Measurements from ENCODE around the gene RBM26.

The RBM26 gene

DNA sequence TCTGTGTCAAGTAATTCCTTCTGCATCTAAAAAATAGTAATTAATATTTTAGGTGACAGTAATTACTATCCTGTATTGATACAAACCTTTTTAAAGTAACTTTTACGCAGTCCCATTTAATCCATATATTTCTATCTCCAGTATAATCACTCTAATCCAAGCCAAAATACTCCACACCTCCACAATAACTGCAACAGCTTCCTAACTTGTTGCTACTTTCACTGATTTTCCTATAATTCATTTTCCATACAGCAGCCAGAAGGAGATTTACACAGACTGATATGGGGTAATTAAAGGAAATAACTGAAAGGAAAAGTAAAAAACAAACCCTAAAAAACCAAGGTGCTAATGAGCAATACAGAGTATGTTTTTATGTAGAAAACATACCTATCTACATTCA is 64.9 kb downstream of the RBM26 start:
- peaks cover 50% of the 10 kb centered on the region for H3K36me3 ChIP-seq (ENCODE audit: control insufficient read depth, insufficient read depth, low read length)
- H3K9me3 ChIP-seq (ENCODE audit: control insufficient read depth, low read length) = no peaks in the 10 kb centered on the region
- H3K27ac ChIP-seq (ENCODE audit: low read depth, low read length, severe bottlenecking) = no peak overlapping the region
- no peaks in the 10 kb centered on the region for H3K4me1 ChIP-seq (ENCODE audit: control insufficient read depth, insufficient read depth, low read length, poor library complexity, severe bottlenecking)
- WGBS, 2 experiments (ENCODE audit: insufficient coverage in 2 of 2) = 63% methylated on average over 1 of the region's 1 CpG; no CpG with 5 or more reads in 1 of the 2 experiments
- no peak overlapping the region for H3K4me3 ChIP-seq (ENCODE audit: extremely low read depth, insufficient read depth, low read length, poor library complexity, severe bottlenecking)

DNA sequence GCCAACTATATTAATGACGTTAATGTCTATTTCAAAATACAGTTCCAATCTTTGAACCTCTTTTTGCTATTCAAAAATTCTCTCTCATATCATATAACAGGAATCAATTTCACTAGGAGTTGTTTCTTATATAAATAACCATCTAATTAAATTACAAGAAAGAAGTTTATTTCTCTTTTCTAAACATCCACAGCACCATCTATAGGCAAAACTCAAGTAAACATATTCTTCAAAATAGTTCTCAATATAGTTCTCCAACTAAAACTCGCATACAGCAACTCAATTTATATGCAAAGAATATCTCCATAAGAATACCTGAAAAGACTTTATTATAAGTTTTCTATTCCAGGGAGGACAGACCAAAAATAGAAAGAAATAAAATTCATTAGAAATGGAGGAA is 65.6 kb downstream of the RBM26 start:
- Histone ChIP-seq H3K9me3 (ENCODE audit: control insufficient read depth, low read length) (no peaks in the 10 kb centered on the region), H3K4me1 (ENCODE audit: control insufficient read depth, insufficient read depth, low read length, poor library complexity, severe bottlenecking) (no peaks in the 10 kb centered on the region), H3K4me3 (ENCODE audit: extremely low read depth, insufficient read depth, low read length, poor library complexity, severe bottlenecking) (no peak overlapping the region), H3K27ac (ENCODE audit: low read depth, low read length, severe bottlenecking) (no peak overlapping the region), H3K36me3 (ENCODE audit: control insufficient read depth, insufficient read depth, low read length) (peaks cover 52% of the 10 kb centered on the region)
- WGBS, 2 experiments (ENCODE audit: insufficient coverage in 2 of 2) = no CpG with 5 or more reads among the region's 2 CpGs

GRCh38 chr13:79338343-79338742 is 67.7 kb downstream of the RBM26 start:
- H3K36me3 ChIP-seq (ENCODE audit: control insufficient read depth, insufficient read depth, low read length) = peaks cover 52% of the 10 kb centered on the region
- 83 to 100% methylated on average over 1 to 2 of the region's 3 CpGs for WGBS, 2 experiments (ENCODE audit: insufficient coverage in 2 of 2)
- H3K4me3 ChIP-seq (ENCODE audit: extremely low read depth, insufficient read depth, low read length, poor library complexity, severe bottlenecking) = no peak overlapping the region
- no peaks in the 10 kb centered on the region for H3K4me1 ChIP-seq (ENCODE audit: control insufficient read depth, insufficient read depth, low read length, poor library complexity, severe bottlenecking)
- no peaks in the 10 kb centered on the region for H3K9me3 ChIP-seq (ENCODE audit: control insufficient read depth, low read length)
- H3K27ac ChIP-seq (ENCODE audit: low read depth, low read length, severe bottlenecking) = no peak overlapping the region

GRCh38 chr13:79336966-79337365 is 69.1 kb downstream of the RBM26 start:
- H3K36me3 ChIP-seq (ENCODE audit: control insufficient read depth, insufficient read depth, low read length) = peaks cover 52% of the 10 kb centered on the region
- WGBS, 2 experiments (ENCODE audit: insufficient coverage in 2 of 2) = 93 to 97% methylated on average over 9 to 11 of the region's 12 CpGs
- no peaks in the 10 kb centered on the region for H3K9me3 ChIP-seq (ENCODE audit: control insufficient read depth, low read length)
- no peak overlapping the region for H3K27ac ChIP-seq (ENCODE audit: low read depth, low read length, severe bottlenecking)
- no peak overlapping the region for H3K4me3 ChIP-seq (ENCODE audit: extremely low read depth, insufficient read depth, low read length, poor library complexity, severe bottlenecking)
- H3K4me1 ChIP-seq (ENCODE audit: control insufficient read depth, insufficient read depth, low read length, poor library complexity, severe bottlenecking) = no peaks in the 10 kb centered on the region

DNA sequence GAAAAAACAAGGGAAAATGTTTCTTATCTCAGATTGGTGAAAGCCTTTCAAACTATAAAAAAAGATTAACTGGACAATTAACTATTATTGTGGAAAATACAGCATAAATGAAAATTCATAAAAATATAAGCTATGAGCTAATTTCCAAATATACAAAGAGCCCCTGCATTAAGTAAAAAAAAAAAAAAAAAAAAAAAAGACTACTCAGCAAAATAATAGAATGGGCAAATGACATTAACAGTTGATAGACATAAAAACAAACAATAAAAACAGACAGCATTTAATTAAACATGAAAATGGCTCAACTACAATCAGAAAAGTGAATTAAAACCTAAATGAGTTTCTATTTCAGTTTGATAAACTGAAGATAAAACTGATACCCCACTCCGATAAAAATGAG is 77.5 kb downstream of the RBM26 start:
- Histone ChIP-seq H3K9me3 (ENCODE audit: control insufficient read depth, low read length) (no peaks in the 10 kb centered on the region), H3K27ac (ENCODE audit: low read depth, low read length, severe bottlenecking) (no peak overlapping the region), H3K4me1 (ENCODE audit: control insufficient read depth, insufficient read depth, low read length, poor library complexity, severe bottlenecking) (no peaks in the 10 kb centered on the region), H3K36me3 (ENCODE audit: control insufficient read depth, insufficient read depth, low read length) (peaks cover 28% of the 10 kb centered on the region), H3K4me3 (ENCODE audit: extremely low read depth, insufficient read depth, low read length, poor library complexity, severe bottlenecking) (no peak overlapping the region)
- WGBS, 2 experiments (ENCODE audit: insufficient coverage in 2 of 2) = no CpG with 5 or more reads among the region's 1 CpG

DNA sequence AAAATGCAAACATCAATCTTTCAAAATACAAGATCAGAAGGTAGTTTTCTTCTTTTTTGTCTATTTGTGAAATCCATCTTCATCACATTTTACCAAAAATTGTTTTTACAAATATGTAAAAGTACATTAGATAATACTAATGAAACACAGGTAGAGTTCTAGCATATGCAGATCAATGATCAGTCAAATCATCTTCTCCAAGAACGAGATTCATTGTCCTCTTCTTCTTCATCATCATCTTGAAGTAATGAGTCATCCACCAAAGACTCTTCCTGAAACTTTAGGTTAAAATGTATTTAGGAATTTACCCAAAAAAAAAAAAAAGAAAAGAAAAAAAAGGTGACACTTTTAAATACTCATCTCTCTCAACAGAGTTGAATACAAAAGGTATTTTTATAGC is 85.6 kb downstream of the RBM26 start:
- peaks cover 19% of the 10 kb centered on the region for H3K36me3 ChIP-seq (ENCODE audit: control insufficient read depth, insufficient read depth, low read length)
- no CpG with 5 or more reads among the region's 1 CpG for whole genome bisulfite sequencing, 2 experiments (ENCODE audit: insufficient coverage in 2 of 2)

DNA sequence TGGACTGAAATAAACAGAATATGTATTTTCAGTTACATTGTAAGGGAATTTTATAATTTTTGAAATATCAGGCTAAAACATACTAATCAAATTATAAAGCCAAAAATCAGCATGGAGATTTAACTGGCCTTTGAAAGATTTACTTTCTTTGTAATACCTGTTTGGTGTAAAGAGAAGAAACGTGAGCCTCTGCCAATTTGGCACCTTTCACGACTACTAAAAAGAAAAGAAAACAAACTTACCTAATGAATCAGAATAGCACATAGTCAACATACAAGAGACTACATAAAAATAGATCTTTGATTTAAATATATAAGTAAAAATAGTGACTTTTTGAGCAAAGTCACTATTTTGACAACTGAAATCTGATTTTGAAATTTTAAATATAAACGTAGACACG is 87.4 kb downstream of the RBM26 start:
- Histone ChIP-seq H3K27ac (ENCODE audit: low read depth, low read length, severe bottlenecking) (no peak overlapping the region), H3K36me3 (ENCODE audit: control insufficient read depth, insufficient read depth, low read length) (peaks cover 21% of the 10 kb centered on the region), H3K9me3 (ENCODE audit: control insufficient read depth, low read length) (no peaks in the 10 kb centered on the region), H3K4me3 (ENCODE audit: extremely low read depth, insufficient read depth, low read length, poor library complexity, severe bottlenecking) (no peak overlapping the region), H3K4me1 (ENCODE audit: control insufficient read depth, insufficient read depth, low read length, poor library complexity, severe bottlenecking) (no peaks in the 10 kb centered on the region)
- no CpG with 5 or more reads among the region's 4 CpGs for WGBS, 2 experiments (ENCODE audit: insufficient coverage in 2 of 2)

More for the DNA sequence above, 85.6 kb downstream of the RBM26 start:
- no peaks in the 10 kb centered on the region for H3K4me1 ChIP-seq (ENCODE audit: control insufficient read depth, insufficient read depth, low read length, poor library complexity, severe bottlenecking)
- H3K9me3 ChIP-seq (ENCODE audit: control insufficient read depth, low read length) = no peaks in the 10 kb centered on the region
- no peak overlapping the region for H3K27ac ChIP-seq (ENCODE audit: low read depth, low read length, severe bottlenecking)
- H3K4me3 ChIP-seq (ENCODE audit: extremely low read depth, insufficient read depth, low read length, poor library complexity, severe bottlenecking) = no peak overlapping the region

DNA sequence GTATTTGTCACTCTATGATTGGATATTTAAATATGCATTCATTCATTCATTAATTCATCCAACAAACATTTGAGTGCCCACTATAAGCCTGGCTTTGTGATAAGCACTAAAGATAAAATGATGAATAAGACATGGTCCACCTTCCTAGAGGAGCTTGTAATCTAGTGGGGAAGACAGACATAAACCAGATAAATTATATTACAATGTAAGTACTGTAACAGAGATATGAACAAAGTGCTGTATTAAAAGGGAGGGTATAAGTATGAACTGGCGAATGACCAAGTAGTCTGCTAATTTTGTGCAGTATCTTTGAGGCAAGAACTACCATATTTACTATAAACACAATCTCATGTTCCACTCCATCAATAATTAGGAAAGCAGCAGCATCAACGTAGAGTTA is 88.2 kb downstream of the RBM26 start:
- WGBS, 2 experiments (ENCODE audit: insufficient coverage in 2 of 2) = 89 to 100% methylated on average over 1 of the region's 2 CpGs
- H3K4me3 ChIP-seq (ENCODE audit: extremely low read depth, insufficient read depth, low read length, poor library complexity, severe bottlenecking) = no peak overlapping the region
- H3K36me3 ChIP-seq (ENCODE audit: control insufficient read depth, insufficient read depth, low read length) = peaks cover 21% of the 10 kb centered on the region
- H3K9me3 ChIP-seq (ENCODE audit: control insufficient read depth, low read length) = no peaks in the 10 kb centered on the region
- H3K27ac ChIP-seq (ENCODE audit: low read depth, low read length, severe bottlenecking) = no peak overlapping the region
- H3K4me1 ChIP-seq (ENCODE audit: control insufficient read depth, insufficient read depth, low read length, poor library complexity, severe bottlenecking) = no peaks in the 10 kb centered on the region

GRCh38 chr13:79314652-79315051 is 91.4 kb downstream of the RBM26 start:
- H3K9me3 ChIP-seq (ENCODE audit: control insufficient read depth, low read length) = no peaks in the 10 kb centered on the region
- H3K4me1 ChIP-seq (ENCODE audit: control insufficient read depth, insufficient read depth, low read length, poor library complexity, severe bottlenecking) = no peaks in the 10 kb centered on the region
- WGBS, 2 experiments (ENCODE audit: insufficient coverage in 2 of 2) = no CpG with 5 or more reads among the region's 3 CpGs
- H3K4me3 ChIP-seq (ENCODE audit: extremely low read depth, insufficient read depth, low read length, poor library complexity, severe bottlenecking) = no peak overlapping the region
- H3K36me3 ChIP-seq (ENCODE audit: control insufficient read depth, insufficient read depth, low read length) = peaks cover 15% of the 10 kb centered on the region
- no peak overlapping the region for H3K27ac ChIP-seq (ENCODE audit: low read depth, low read length, severe bottlenecking)

DNA sequence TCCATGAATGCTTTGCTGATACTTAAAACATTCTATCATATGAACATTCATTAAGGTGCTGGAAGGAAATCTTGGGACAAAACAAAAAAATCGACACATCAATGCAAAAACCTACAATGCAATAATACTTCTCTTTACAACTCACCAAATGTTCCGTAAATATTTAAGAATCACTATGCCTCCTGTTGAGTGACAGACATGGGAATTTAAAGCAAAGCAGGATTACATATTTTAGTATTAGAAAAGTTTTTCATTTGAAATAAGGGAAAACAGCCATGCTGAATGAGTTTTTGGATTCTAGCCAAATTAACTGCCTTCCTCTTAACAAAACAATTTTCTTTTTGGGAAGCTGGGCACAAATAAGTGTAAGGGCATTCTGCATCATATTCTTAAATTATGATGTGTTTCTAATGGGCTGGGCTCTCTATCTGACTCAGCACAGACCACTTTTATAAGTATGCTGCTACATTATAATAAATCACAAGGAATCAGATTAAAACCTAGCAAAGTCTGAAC is 93.7 kb downstream of the RBM26 start:
- no peaks in the 10 kb centered on the region for H3K4me1 ChIP-seq (ENCODE audit: control insufficient read depth, insufficient read depth, low read length, poor library complexity, severe bottlenecking)
- peaks cover 8% of the 10 kb centered on the region for H3K36me3 ChIP-seq (ENCODE audit: control insufficient read depth, insufficient read depth, low read length)
- H3K9me3 ChIP-seq (ENCODE audit: control insufficient read depth, low read length) = no peaks in the 10 kb centered on the region
- H3K4me3 ChIP-seq (ENCODE audit: extremely low read depth, insufficient read depth, low read length, poor library complexity, severe bottlenecking) = no peak overlapping the region
- WGBS, 2 experiments (ENCODE audit: insufficient coverage in 2 of 2) = no CpG with 5 or more reads among the region's 2 CpGs
- no peak overlapping the region for H3K27ac ChIP-seq (ENCODE audit: low read depth, low read length, severe bottlenecking)

GRCh38 chr13:79311386-79311785 is 94.7 kb downstream of the RBM26 start:
- H3K27ac ChIP-seq (ENCODE audit: low read depth, low read length, severe bottlenecking) = no peak overlapping the region
- H3K36me3 ChIP-seq (ENCODE audit: control insufficient read depth, insufficient read depth, low read length) = peaks cover 8% of the 10 kb centered on the region
- WGBS, 2 experiments (ENCODE audit: insufficient coverage in 2 of 2) = 100% methylated on average over 1 of the region's 3 CpGs; no CpG with 5 or more reads in 1 of the 2 experiments
- H3K4me3 ChIP-seq (ENCODE audit: extremely low read depth, insufficient read depth, low read length, poor library complexity, severe bottlenecking) = no peak overlapping the region
- no peaks in the 10 kb centered on the region for H3K4me1 ChIP-seq (ENCODE audit: control insufficient read depth, insufficient read depth, low read length, poor library complexity, severe bottlenecking)
- H3K9me3 ChIP-seq (ENCODE audit: control insufficient read depth, low read length) = no peaks in the 10 kb centered on the region

All from mesodermal cell (in vitro differentiated cells).